Suprapubic skin (tissue), 4 donors: Measurements from ENCODE around the gene PRAMEF20. TPM values are rescaled to one million over a fixed set of nuclear protein-coding genes. Genes with fewer than 3 reads are reported as not detected.

ENCODE experiments used
- DNase-seq, 2 donors: peaks; one replicate each; pipeline ENCODE4 v3.0.0-alpha.2; 2019; ENCODE audit warnings: low spot score in 2 of 2
- H3K27ac ChIP-seq: fragments of 200-600 bp; sonication (generic); one replicate; pipeline ENCODE4 v1.5.1; 2019
- H3K27me3 ChIP-seq: fragments of 200-600 bp; sonication (generic); one replicate; pipeline ENCODE4 v1.5.1; 2019
- H3K36me3 ChIP-seq: fragments of 200-600 bp; sonication (generic); one replicate; pipeline ENCODE4 v1.5.1; 2019
- H3K4me1 ChIP-seq: fragments of 200-600 bp; sonication (generic); one replicate; pipeline ENCODE4 v1.5.1; 2019
- H3K4me3 ChIP-seq: fragments of 200-600 bp; sonication (generic); one replicate; pipeline ENCODE4 v1.5.1; 2019; ENCODE audit warnings: mild to moderate bottlenecking
- H3K9me3 ChIP-seq: fragments of 200-600 bp; sonication (generic); one replicate; pipeline ENCODE4 v1.5.1; 2019
- EP300 ChIP-seq: sonication (generic); formaldehyde crosslinking; IDR thresholded peaks from one replicate; pipeline ENCODE4 v1.6.1; 2017; ENCODE audit warnings: antibody characterized with exemption
- POLR2A ChIP-seq, 2 donors: fragments of 450-650 bp; IDR thresholded peaks; one replicate each; pipeline ENCODE4 v1.6.1; 2017; ENCODE audit warnings: antibody characterized with exemption in 2 of 2, mild to moderate bottlenecking in 2 of 2, moderate library complexity in 2 of 2
- POLR2AphosphoS5 ChIP-seq, 3 donors: sonication (generic); formaldehyde crosslinking; IDR thresholded peaks; one replicate each; pipeline ENCODE4 v1.6.1; 2017; ENCODE audit warnings: antibody characterized with exemption in 3 of 3
- WGBS: methylation state at CpG from one replicate; pipeline ENCODE4 v1.1.5; 2018; 5-methylcytosine and 5-hydroxymethylcytosine counted together
- total RNA-seq, 4 donors: library from RNA; depleted of rRNA; stranded (reverse); fragments of >200 nt; gene quantifications; one replicate each; pipeline ENCODE4 v1.1.0, GENCODE V29; 2016
- TF ChIP-seq, protein P1 (sequence below), 2 donors: fragments of 200-600 bp in 1 of 2; fragments of 450-650 bp in 1 of 2; sonication (generic) in 1 of 2; IDR thresholded peaks; one replicate each; pipeline ENCODE4 v1.5.1; 2016 to 2019; ENCODE audit warnings: antibody characterized with exemption in 2 of 2, mild to moderate bottlenecking in 1 of 2, moderate library complexity in 1 of 2

PRAMEF20 gene
- total RNA-seq, 4 donors from 2014 or later, result not detected

GRCh38 chr1:13462682-13463081 lies 52.4 kb downstream of the PRAMEF20 start:
- no peaks in the 10 kb centered on the region for H3K36me3 ChIP-seq
- TF ChIP-seq EP300 (no peak), POLR2A (IDR thresholded peaks at IDR 0.05) (no peak), POLR2AphosphoS5 (IDR thresholded peaks at IDR 0.05) (no peak)
- TF ChIP-seq, protein P1, sequence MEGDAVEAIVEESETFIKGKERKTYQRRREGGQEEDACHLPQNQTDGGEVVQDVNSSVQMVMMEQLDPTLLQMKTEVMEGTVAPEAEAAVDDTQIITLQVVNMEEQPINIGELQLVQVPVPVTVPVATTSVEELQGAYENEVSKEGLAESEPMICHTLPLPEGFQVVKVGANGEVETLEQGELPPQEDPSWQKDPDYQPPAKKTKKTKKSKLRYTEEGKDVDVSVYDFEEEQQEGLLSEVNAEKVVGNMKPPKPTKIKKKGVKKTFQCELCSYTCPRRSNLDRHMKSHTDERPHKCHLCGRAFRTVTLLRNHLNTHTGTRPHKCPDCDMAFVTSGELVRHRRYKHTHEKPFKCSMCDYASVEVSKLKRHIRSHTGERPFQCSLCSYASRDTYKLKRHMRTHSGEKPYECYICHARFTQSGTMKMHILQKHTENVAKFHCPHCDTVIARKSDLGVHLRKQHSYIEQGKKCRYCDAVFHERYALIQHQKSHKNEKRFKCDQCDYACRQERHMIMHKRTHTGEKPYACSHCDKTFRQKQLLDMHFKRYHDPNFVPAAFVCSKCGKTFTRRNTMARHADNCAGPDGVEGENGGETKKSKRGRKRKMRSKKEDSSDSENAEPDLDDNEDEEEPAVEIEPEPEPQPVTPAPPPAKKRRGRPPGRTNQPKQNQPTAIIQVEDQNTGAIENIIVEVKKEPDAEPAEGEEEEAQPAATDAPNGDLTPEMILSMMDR (IDR thresholded peaks at IDR 0.05), result no peak
- H3K27me3 ChIP-seq, result peaks cover 9% of the 10 kb centered on the region
- no peaks in the 10 kb centered on the region for H3K4me1 ChIP-seq
- no peak overlapping the region for H3K4me3 ChIP-seq
- DNase-seq, result no peak
- no peaks in the 10 kb centered on the region for H3K9me3 ChIP-seq
- no peak overlapping the region for H3K27ac ChIP-seq
- WGBS, result 51% methylated on average over 7 of the region's 7 CpGs

DNA sequence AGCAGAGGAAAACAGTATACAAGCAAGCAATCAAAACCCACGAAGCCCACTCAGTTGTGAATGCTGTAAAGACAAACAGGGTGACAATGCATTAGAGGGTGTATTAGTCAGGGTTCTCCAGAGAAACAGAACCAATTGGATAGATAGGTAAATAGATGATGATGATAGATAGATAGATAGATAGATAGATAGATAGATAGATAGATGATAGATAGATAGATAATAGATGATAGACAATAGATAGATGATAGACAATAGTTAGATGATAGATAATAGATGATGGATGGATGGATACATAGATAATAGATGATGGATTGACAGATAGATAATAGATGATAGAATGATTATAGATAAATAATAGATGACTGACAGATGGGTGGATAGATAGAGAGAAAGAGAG lies 55.3 kb downstream of the PRAMEF20 start:
- 71% methylated on average over 1 of the region's 1 CpG for WGBS
- H3K36me3 ChIP-seq, result no peaks in the 10 kb centered on the region
- no peak for TF ChIP-seq POLR2AphosphoS5 (IDR thresholded peaks at IDR 0.05)
- no peak for TF ChIP-seq EP300
- TF ChIP-seq, protein P1 (IDR thresholded peaks at IDR 0.05), result no peak
- no peak for TF ChIP-seq POLR2A (IDR thresholded peaks at IDR 0.05)
- no peak overlapping the region for H3K4me3 ChIP-seq
- no peak for DNase-seq
- peaks cover 5% of the 10 kb centered on the region for H3K27me3 ChIP-seq
- H3K27ac ChIP-seq, result no peak overlapping the region
- H3K9me3 ChIP-seq, result no peaks in the 10 kb centered on the region
- H3K4me1 ChIP-seq, result no peaks in the 10 kb centered on the region

DNA sequence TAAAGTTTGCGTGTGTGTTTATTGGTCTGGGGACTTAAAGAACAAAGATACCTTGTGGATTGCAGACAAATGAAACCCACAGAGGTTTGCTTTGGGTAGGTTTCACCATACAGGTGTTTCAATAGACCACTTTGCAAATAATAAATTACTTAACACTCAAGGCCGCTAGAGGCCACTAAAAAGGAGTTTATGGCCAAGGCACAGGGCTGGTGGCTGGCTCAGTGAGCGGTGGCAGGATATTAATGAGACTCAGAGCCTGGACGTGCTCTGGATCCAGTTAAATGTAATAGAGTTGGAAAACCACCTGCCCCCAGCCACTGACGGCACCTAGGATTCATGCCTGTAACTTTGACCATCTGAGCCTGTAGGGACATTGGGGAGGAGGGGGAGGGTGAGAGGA lies 59.1 kb downstream of the PRAMEF20 start:
- Histone ChIP-seq H3K9me3 (no peaks in the 10 kb centered on the region), H3K27ac (no peak overlapping the region), H3K4me3 (no peak overlapping the region), H3K4me1 (no peaks in the 10 kb centered on the region), H3K27me3 (no peaks in the 10 kb centered on the region), H3K36me3 (no peaks in the 10 kb centered on the region)
- TF ChIP-seq EP300 (no peak), POLR2A (IDR thresholded peaks at IDR 0.05) (no peak), POLR2AphosphoS5 (IDR thresholded peaks at IDR 0.05) (no peak)
- TF ChIP-seq, protein P1 (IDR thresholded peaks at IDR 0.05), result no peak
- WGBS, result 25% methylated on average over 5 of the region's 5 CpGs
- DNase-seq, result no peak

Other genes starting within 250 kb of the PRAMEF20 start
- gene HNRNPCL4, start 244.8 kb upstream of the PRAMEF20 start, total RNA-seq, result not detected
- not detected for gene PRAMEF9, start 238.6 kb upstream of the PRAMEF20 start, total RNA-seq
- gene PRAMEF13, start 209.0 kb upstream of the PRAMEF20 start, total RNA-seq, result not detected
- gene PRAMEF18, start 184.3 kb upstream of the PRAMEF20 start, total RNA-seq, result not detected
- not detected for gene PRAMEF5, start 156.3 kb upstream of the PRAMEF20 start, total RNA-seq
- gene PRAMEF8, start 125.3 kb upstream of the PRAMEF20 start, total RNA-seq, result not detected
- gene PRAMEF33, start 106.9 kb upstream of the PRAMEF20 start, total RNA-seq, result not detected
- not detected for gene PRAMEF15, start 94.9 kb upstream of the PRAMEF20 start, total RNA-seq
- gene PRAMEF14, start 63.3 kb upstream of the PRAMEF20 start, total RNA-seq, result not detected
- gene PRAMEF19, start 38.5 kb upstream of the PRAMEF20 start, total RNA-seq, result not detected
- gene PRAMEF17, start 20.8 kb upstream of the PRAMEF20 start, total RNA-seq, result not detected
- gene LRRC38, start 103.6 kb downstream of the PRAMEF20 start, total RNA-seq, result 1 to 10 TPM in 3 of 4 donors, under 1 TPM in 1; 0.45 to 6.3 (median 3.1) TPM
- 10 to 100 TPM; 21.4 to 46.6 (median 29.1) TPM for gene PDPN, start 173.4 kb downstream of the PRAMEF20 start, total RNA-seq